AG04449 (cell line): ENCODE measurements around the gene COL9A2.
A peak's percentile ranks its signal among the peaks of the same experiment; 100 is the strongest.
"Not testable (repeated sequence)": the region's sequence is repeated elsewhere in the genome, so short reads cannot be mapped to it uniquely, and the experiment has no call there.

Experiments used
- CTCF ChIA-PET: fragments of 350-600 bp; formaldehyde crosslinking; extraction: SDS; loops from one replicate; lab custom pipeline; 2021; ENCODE audit warnings: antibody characterized with exemption; lab: Yijun Ruan, JAX
- POLR2A ChIA-PET: fragments of 400-600, 350-600 bp; formaldehyde crosslinking; extraction: SDS; loops from one replicate; lab custom pipeline; 2020; ENCODE audit warnings: antibody characterized with exemption, inconsistent platforms; lab: Yijun Ruan, JAX
- DNase-seq: peaks from one replicate; pipeline ENCODE4 v3.0.0-alpha.2; 2010; ENCODE audit warnings: low read depth, low spot score
- H3K4me3 ChIP-seq: 2 replicates; pipeline ENCODE4 v1.5.1; 2011; ENCODE audit warnings: low read depth, mild to moderate bottlenecking, control low read depth, low read length
- CTCF ChIP-seq: IDR thresholded peaks from one replicate; pipeline ENCODE4 v1.5.1; 2011; ENCODE audit warnings: mild to moderate bottlenecking, moderate library complexity, low read length, control low read depth, inconsistent platforms; ENCODE audit not compliant: insufficient read depth; ENCODE audit errors: missing control alignments

The COL9A2 gene

GRCh38 chr1:40344597-40344996, 27.5 kb upstream of the COL9A2 start:
- CTCF ChIA-PET, result interaction anchor here (0.9 to 5.8 kb wide), 11 partner anchors 8 to 260 kb away, joined by 3 to 31 read pairs (median 4); no protein-coding TSS in a partner anchor
- no peak for DNase-seq
- POLR2A ChIA-PET, result no interaction called here
- no peak overlapping the region for H3K4me3 ChIP-seq
- no peak for TF ChIP-seq CTCF

GRCh38 chr1:40342381-40342717, 25.3 kb upstream of the COL9A2 start:
- POLR2A ChIA-PET, DNase-seq, H3K4me3 ChIP-seq: not testable (repeated sequence)
- CTCF ChIA-PET, result interaction anchor here (0.8 to 10.3 kb wide), 7 partner anchors 25 to 257 kb away, joined by 3 to 433 read pairs (median 10); partner anchors contain the start of gene COL9A2

- TF ChIP-seq CTCF, result no peak
- no peak overlapping the region for H3K4me3 ChIP-seq
- ChIA-PET CTCF (interaction anchor here (0.7 to 10.3 kb wide), 14 partner anchors 8 to 257 kb away, joined by 3 to 433 read pairs (median 6); partner anchors contain the start of gene COL9A2), POLR2A (no interaction called here)
- no peak for DNase-seq
Measured at GRCh38 chr1:40341491-40342380, 24.6 kb upstream of the COL9A2 start.

- no peak for TF ChIP-seq CTCF
- ChIA-PET CTCF (interaction anchor here (0.7 to 10.3 kb wide), 57 partner anchors 8 to 274 kb away, joined by 3 to 433 read pairs (median 6); partner anchors contain the start of genes COL9A2, PPT1 and RLF), POLR2A (interaction anchor here (0.6 kb wide), 1 partner anchor 255 kb away, joined by 3 read pairs; no protein-coding TSS in a partner anchor)
- H3K4me3 ChIP-seq, result no peak overlapping the region
- no peak for DNase-seq
Measured at GRCh38 chr1:40339420-40340323, 22.6 kb upstream of the COL9A2 start.

- TF ChIP-seq CTCF, result peak; percentile 95
- DNase-seq, result no peak
- POLR2A ChIA-PET, result interaction anchor here (0.6 to 0.7 kb wide), 3 partner anchors 35 to 295 kb away, joined by 3 read pairs; no protein-coding TSS in a partner anchor
- CTCF ChIA-PET, result interaction anchor here (0.7 to 10.3 kb wide), 83 partner anchors 9 to 351 kb away, joined by 3 to 433 read pairs (median 5); partner anchors contain the start of genes COL9A2, PPT1, RLF and SMAP2
- H3K4me3 ChIP-seq, result no peak overlapping the region
Measured at GRCh38 chr1:40338745-40339419, 21.8 kb upstream of the COL9A2 start.

GRCh38 chr1:40337443-40337842, 20.4 kb upstream of the COL9A2 start:
- POLR2A ChIA-PET, result no interaction called here
- TF ChIP-seq CTCF, result no peak
- CTCF ChIA-PET, result interaction anchor here (0.9 to 10.3 kb wide), 35 partner anchors 9 to 287 kb away, joined by 3 to 433 read pairs (median 9); partner anchors contain the start of genes COL9A2, RLF and SMAP2
- no peak overlapping the region for H3K4me3 ChIP-seq
- DNase-seq, result no peak
